OCI-LY1 (cell line): ENCODE results near the gene FAM174A.

Experiments
- H2AFZ ChIP-seq: fragments of 200-600 bp; sonication (generic), shearing (Covaris generic); 2 replicates; pipeline ENCODE4 v1.6.0; 2014; ENCODE audit warnings: antibody characterized with exemption, mild to moderate bottlenecking, low read length
- H3F3A ChIP-seq: fragments of 200-600 bp; sonication (generic), shearing (Covaris generic); 2 replicates; pipeline ENCODE4 v1.6.0; 2014; ENCODE audit warnings: mild to moderate bottlenecking, antibody characterized with exemption, low read length, moderate library complexity; ENCODE audit not compliant: insufficient read depth
- H3K27ac ChIP-seq: fragments of 200-600 bp; sonication (generic); 2 replicates; pipeline ENCODE4 v1.5.1; 2014; ENCODE audit warnings: low read length, mixed run types, mild to moderate bottlenecking, low read depth; ENCODE audit not compliant: poor library complexity, severe bottlenecking
- H3K27me3 ChIP-seq: fragments of 200-600 bp; sonication (generic); 2 replicates; pipeline ENCODE4 v1.6.0; 2014; ENCODE audit warnings: antibody characterized with exemption, mild to moderate bottlenecking, low read length, moderate library complexity; ENCODE audit not compliant: insufficient read depth
- H3K36me3 ChIP-seq: fragments of 200-600 bp; sonication (generic); 2 replicates; pipeline ENCODE4 v1.6.1; 2014; ENCODE audit warnings: mild to moderate bottlenecking, antibody characterized with exemption, low read length, moderate library complexity, mixed read lengths; ENCODE audit not compliant: insufficient read depth
- H3K4me1 ChIP-seq: fragments of 200-600 bp; sonication (generic); 2 replicates; pipeline ENCODE4 v1.5.1; 2014; ENCODE audit warnings: mild to moderate bottlenecking, low read length, moderate library complexity; ENCODE audit not compliant: insufficient read depth, severe bottlenecking
- H3K4me2 ChIP-seq: fragments of 200-600 bp; sonication (generic), shearing (Covaris generic); 2 replicates; pipeline ENCODE4 v1.6.1; 2014; ENCODE audit warnings: low read length
- H3K4me3 ChIP-seq: fragments of 200-600 bp; sonication (generic); 2 replicates; pipeline ENCODE4 v1.5.1; 2014; ENCODE audit warnings: low read length, low read depth, mild to moderate bottlenecking, mixed read lengths; ENCODE audit not compliant: poor library complexity, severe bottlenecking
- H3K79me2 ChIP-seq: fragments of 200-600 bp; shearing (Covaris generic); 2 replicates; pipeline ENCODE4 v1.6.1; 2016; ENCODE audit warnings: mixed run types, low read length, mixed read lengths; ENCODE audit not compliant: insufficient read depth
- H3K9ac ChIP-seq: fragments of 200-600 bp; sonication (generic), shearing (Covaris generic); 2 replicates; pipeline ENCODE4 v1.6.1; 2014; ENCODE audit warnings: mild to moderate bottlenecking, low read length, mixed read lengths
- H3K9me2 ChIP-seq: fragments of 200-600 bp; sonication (generic), shearing (Covaris generic); 2 replicates; pipeline ENCODE4 v1.6.1; 2014; ENCODE audit warnings: low read depth, mild to moderate bottlenecking, low read length, mixed read lengths
- H3K9me3 ChIP-seq: fragments of 200-600 bp; shearing (Covaris generic); 2 replicates; pipeline ENCODE4 v1.6.1; 2014; ENCODE audit warnings: low read length, mixed read lengths
- H4K20me1 ChIP-seq: fragments of 200-600 bp; sonication (generic), shearing (Covaris generic); 2 replicates; pipeline ENCODE4 v1.6.0; 2016; ENCODE audit warnings: mild to moderate bottlenecking, low read length; ENCODE audit not compliant: insufficient read depth
- CTCF ChIP-seq: fragments of 200-600 bp; sonication (generic), shearing (Covaris generic); IDR thresholded peaks from 2 replicates; pipeline ENCODE4 v1.5.1; 2017; ENCODE audit warnings: mild to moderate bottlenecking, antibody characterized with exemption, low read length, moderate library complexity, mixed read lengths
- EZH2 ChIP-seq: fragments of 200-600 bp; sonication (generic), shearing (Covaris generic); IDR thresholded peaks from 2 replicates; pipeline ENCODE4 v1.8.0; 2017; ENCODE audit warnings: borderline replicate concordance, mixed run types, mild to moderate bottlenecking, antibody characterized with exemption, low read length, moderate library complexity, mixed read lengths

The FAM174A gene

GRCh38 chr5:100614308-100614707, 79.1 kb downstream of the FAM174A start:
- TF ChIP-seq CTCF: no peak
- TF ChIP-seq EZH2: no peak
- no peaks in the 10 kb centered on the region for H3K9me2 ChIP-seq
- H3K4me1 ChIP-seq: no peaks in the 10 kb centered on the region
- no peaks in the 10 kb centered on the region for H3F3A ChIP-seq
- H3K27me3 ChIP-seq: no peaks in the 10 kb centered on the region
- H2AFZ ChIP-seq: no peak overlapping the region
- H3K9me3 ChIP-seq: no peaks in the 10 kb centered on the region
- no peaks in the 10 kb centered on the region for H3K79me2 ChIP-seq
- H3K9ac ChIP-seq: no peak overlapping the region
- H3K4me2 ChIP-seq: no peak overlapping the region
- no peaks in the 10 kb centered on the region for H4K20me1 ChIP-seq
- no peak overlapping the region for H3K27ac ChIP-seq
- no peak overlapping the region for H3K4me3 ChIP-seq
- H3K36me3 ChIP-seq: no peaks in the 10 kb centered on the region

GRCh38 chr5:100615362-100615761, 80.2 kb downstream of the FAM174A start:
- H3K4me1 ChIP-seq: no peaks in the 10 kb centered on the region
- no peak overlapping the region for H3K4me3 ChIP-seq
- H3K27ac ChIP-seq: no peak overlapping the region
- no peaks in the 10 kb centered on the region for H3K9me3 ChIP-seq
- H4K20me1 ChIP-seq: no peaks in the 10 kb centered on the region
- H3K9ac ChIP-seq: no peak overlapping the region
- no peaks in the 10 kb centered on the region for H3K9me2 ChIP-seq
- no peaks in the 10 kb centered on the region for H3K27me3 ChIP-seq
- H3K79me2 ChIP-seq: no peaks in the 10 kb centered on the region
- no peak overlapping the region for H2AFZ ChIP-seq
- no peak overlapping the region for H3K4me2 ChIP-seq
- no peaks in the 10 kb centered on the region for H3F3A ChIP-seq
- H3K36me3 ChIP-seq: no peaks in the 10 kb centered on the region
- no peak for TF ChIP-seq EZH2
- TF ChIP-seq CTCF: no peak

GRCh38 chr5:100616291-100616690, 81.1 kb downstream of the FAM174A start:
- no peaks in the 10 kb centered on the region for H3K9me2 ChIP-seq
- no peak overlapping the region for H3K4me3 ChIP-seq
- H4K20me1 ChIP-seq: no peaks in the 10 kb centered on the region
- no peaks in the 10 kb centered on the region for H3F3A ChIP-seq
- H3K4me2 ChIP-seq: no peak overlapping the region
- H3K27ac ChIP-seq: no peak overlapping the region
- no peaks in the 10 kb centered on the region for H3K9me3 ChIP-seq
- H3K27me3 ChIP-seq: no peaks in the 10 kb centered on the region
- H3K36me3 ChIP-seq: no peaks in the 10 kb centered on the region
- TF ChIP-seq EZH2: no peak
- no peak for TF ChIP-seq CTCF
- no peak overlapping the region for H2AFZ ChIP-seq
- no peaks in the 10 kb centered on the region for H3K79me2 ChIP-seq
- no peak overlapping the region for H3K9ac ChIP-seq
- no peaks in the 10 kb centered on the region for H3K4me1 ChIP-seq
